ENCODE data around the gene RNF25.

The RNF25 gene, protein sequence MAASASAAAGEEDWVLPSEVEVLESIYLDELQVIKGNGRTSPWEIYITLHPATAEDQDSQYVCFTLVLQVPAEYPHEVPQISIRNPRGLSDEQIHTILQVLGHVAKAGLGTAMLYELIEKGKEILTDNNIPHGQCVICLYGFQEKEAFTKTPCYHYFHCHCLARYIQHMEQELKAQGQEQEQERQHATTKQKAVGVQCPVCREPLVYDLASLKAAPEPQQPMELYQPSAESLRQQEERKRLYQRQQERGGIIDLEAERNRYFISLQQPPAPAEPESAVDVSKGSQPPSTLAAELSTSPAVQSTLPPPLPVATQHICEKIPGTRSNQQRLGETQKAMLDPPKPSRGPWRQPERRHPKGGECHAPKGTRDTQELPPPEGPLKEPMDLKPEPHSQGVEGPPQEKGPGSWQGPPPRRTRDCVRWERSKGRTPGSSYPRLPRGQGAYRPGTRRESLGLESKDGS

DNA sequence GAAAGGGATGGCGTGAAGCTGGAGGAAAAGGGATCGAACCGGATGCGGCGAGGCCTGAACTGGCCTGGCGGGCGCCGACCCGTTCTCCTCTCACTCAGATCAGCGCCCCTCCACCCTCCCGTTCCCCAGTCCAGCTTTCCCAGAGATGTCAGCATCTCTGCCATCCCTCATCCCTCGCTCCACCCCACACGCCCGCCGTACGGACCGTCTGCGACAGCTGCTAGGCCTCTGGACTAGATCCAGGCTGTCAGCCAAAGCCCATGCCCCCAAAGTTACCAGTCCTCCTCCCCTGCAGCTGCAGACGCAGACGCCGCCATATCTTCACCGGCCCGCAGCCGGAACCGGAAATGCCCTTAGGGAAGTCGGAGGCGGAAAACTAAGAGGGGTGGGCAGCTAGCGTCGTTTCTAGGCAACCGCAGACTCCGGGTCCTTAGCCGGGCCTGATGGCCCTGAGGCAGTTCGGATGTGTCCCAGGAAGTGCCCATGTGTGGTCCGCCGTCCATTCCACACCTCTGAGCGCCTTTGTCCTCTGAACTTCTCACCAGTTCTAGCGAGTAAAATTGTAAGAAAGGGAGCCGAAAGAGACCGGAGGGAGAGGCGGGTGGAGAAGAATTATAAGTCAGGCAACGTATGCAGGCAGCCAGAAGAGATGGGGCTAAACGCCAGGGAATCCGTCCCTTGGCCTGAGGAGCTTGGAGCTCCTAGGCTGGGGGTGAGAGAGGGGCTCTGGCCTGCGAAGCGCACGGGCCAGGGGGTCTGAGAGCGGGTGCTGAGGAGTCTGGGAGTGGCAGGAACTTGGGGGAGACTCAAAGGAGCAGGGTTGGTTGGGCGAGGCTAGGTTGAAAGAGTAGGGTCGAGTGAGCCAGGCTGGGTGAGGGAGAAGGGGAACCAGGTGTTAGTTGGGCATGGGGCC is at the start of gene RNF25, which contains the start of gene STK36:
Gene RNF25 (minus strand): TSS at position 349 of the 913 bp plus-strand sequence. CDS start 32 bp downstream, at position 317.
Gene STK36 (plus strand): TSS at position 433 of the 913 bp plus-strand sequence. CDS start 744 bp downstream, outside the sequence.
- peaks cover 9% of the 10 kb centered on the region; the same call in 1 of the 2 replicates for H3K36me3 ChIP-seq (ENCODE audit: insufficient read depth, low read length)
- no peaks in the 10 kb centered on the region for H3K9me3 ChIP-seq (ENCODE audit: low read depth, low read length)
- H3K27ac ChIP-seq = peak within 1 kb of the TSS; percentile 44; the same call in 1 of the 2 replicates
- TF ChIP-seq EZH2 (IDR thresholded peaks at IDR 0.05) = no peak
- TF ChIP-seq POLR2AphosphoS5 (IDR thresholded peaks at IDR 0.05; ENCODE audit: borderline replicate concordance, low read depth, low read length) = peak; percentile 95
- no peak for TF ChIP-seq FOXP2 (optimal IDR thresholded peaks at IDR 0.05; ENCODE audit: control extremely low read depth, extremely low read length, insufficient read depth)
- H3K4me3 ChIP-seq = peak within 1 kb of the TSS; percentile 95
- H3K9ac ChIP-seq (ENCODE audit: insufficient read length) = peak within 1 kb of the TSS; percentile 74
- DNase-seq (ENCODE audit: low read depth, low spot score) = peak; percentile 18

DNA sequence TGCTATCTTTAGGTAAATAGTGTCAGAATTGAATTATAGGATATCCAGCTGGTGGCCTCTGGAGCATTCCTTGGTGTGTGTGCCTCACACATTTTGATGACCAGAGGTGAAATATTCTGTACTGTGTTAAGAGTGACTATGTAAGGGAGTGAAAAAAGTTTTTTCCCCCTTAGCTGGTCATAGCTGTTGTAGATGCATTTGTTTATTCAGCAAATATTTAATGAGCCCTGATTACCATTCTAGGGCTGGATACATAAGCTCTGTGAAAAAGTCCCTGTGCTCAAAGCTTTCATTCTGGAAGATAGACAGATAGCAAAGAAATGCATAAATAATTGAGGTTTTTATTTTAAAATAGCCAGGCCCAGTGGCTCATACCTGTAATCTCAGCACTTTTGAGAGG is 49.7 kb upstream of the RNF25 start:
- no peaks in the 10 kb centered on the region; the same call in 1 of the 2 replicates for H3K9me3 ChIP-seq (ENCODE audit: low read depth, low read length)
- no peak for DNase-seq (ENCODE audit: low read depth, low spot score)
- H3K9ac ChIP-seq (ENCODE audit: insufficient read length) = no peak overlapping the region
- H3K27ac ChIP-seq = no peak overlapping the region
- peaks cover 31% of the 10 kb centered on the region for H3K36me3 ChIP-seq (ENCODE audit: insufficient read depth, low read length)
- no peak overlapping the region for H3K4me3 ChIP-seq
- TF ChIP-seq FOXP2 (optimal IDR thresholded peaks at IDR 0.05; ENCODE audit: control extremely low read depth, extremely low read length, insufficient read depth) (no peak), POLR2AphosphoS5 (IDR thresholded peaks at IDR 0.05; ENCODE audit: borderline replicate concordance, low read depth, low read length) (no peak), EZH2 (IDR thresholded peaks at IDR 0.05) (no peak)

DNA sequence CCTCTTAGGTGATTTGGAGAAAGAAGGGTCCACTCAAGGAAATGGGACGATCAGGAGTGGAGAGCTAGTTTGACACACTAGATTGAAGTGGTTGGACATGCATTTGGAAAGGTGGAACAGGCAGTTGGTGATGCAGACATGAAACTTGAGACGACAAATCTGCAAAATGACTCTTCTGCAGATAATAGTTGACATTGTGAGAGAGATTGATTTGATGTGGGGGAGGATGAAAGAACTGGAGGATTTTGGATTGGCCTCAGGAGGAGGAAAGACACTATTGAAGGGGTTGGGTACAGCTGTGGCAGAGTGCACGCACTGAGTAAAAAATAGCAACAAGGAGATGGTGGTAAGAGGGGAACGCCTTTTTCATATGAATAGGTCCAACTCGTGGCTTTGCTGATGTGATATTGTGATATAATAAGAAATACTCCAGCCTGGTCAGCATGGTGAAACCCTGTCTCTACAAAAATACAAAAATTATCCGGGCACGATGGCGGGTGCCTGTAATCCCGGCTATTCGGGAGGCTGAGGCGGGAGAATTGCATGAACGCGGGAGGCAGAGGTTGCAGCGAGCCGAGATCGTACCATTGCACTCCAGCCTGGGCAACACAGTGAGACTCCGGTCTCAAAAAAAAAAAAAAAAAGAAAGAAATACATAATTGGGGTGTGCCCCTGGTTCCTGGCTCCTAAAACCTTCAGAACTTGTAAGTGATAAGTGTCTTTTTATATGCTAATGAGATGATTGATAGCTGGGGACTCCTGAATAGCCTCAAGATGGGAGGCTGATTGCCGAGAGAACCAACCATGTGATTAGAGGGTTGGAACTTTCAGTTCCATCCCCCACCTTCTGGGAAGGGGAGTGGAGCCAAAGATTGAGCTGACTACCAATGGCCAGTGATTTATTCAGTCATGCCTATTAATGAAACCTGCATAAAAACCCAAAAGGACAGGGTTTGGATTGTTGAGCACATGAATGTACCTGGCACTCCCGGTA is 48.5 kb upstream of the RNF25 start:
- no peak overlapping the region for H3K27ac ChIP-seq
- no peak for DNase-seq (ENCODE audit: low read depth, low spot score)
- no peak overlapping the region for H3K9ac ChIP-seq (ENCODE audit: insufficient read length)
- TF ChIP-seq POLR2AphosphoS5 (IDR thresholded peaks at IDR 0.05; ENCODE audit: borderline replicate concordance, low read depth, low read length) (no peak), EZH2 (IDR thresholded peaks at IDR 0.05) (no peak), FOXP2 (optimal IDR thresholded peaks at IDR 0.05; ENCODE audit: control extremely low read depth, extremely low read length, insufficient read depth) (no peak)
- H3K36me3 ChIP-seq (ENCODE audit: insufficient read depth, low read length) = peaks cover 34% of the 10 kb centered on the region
- no peaks in the 10 kb centered on the region for H3K9me3 ChIP-seq (ENCODE audit: low read depth, low read length)
- no peak overlapping the region for H3K4me3 ChIP-seq

DNA sequence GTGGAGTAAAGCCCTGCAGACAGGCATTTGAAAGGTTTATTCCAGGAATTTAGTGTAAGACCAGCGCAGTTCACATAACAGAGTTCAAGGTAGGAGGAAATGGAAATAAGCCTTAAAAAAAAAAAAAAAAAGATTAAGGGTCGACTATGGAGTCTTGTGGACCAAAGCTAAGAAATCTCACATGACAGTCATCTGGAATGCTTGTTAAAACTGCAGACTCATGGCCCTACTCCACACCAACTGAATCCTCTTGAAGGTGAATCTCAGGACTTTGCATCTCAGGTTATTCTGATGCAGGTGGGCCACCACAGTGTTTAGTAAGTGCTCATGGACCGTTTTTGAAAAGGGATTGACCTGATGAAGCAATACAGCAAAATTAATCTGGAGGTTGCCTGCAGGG is 47.7 kb upstream of the RNF25 start:
- peaks cover 29% of the 10 kb centered on the region for H3K36me3 ChIP-seq (ENCODE audit: insufficient read depth, low read length)
- H3K27ac ChIP-seq = no peak overlapping the region
- TF ChIP-seq POLR2AphosphoS5 (IDR thresholded peaks at IDR 0.05; ENCODE audit: borderline replicate concordance, low read depth, low read length) = no peak
- no peak for TF ChIP-seq FOXP2 (optimal IDR thresholded peaks at IDR 0.05; ENCODE audit: control extremely low read depth, extremely low read length, insufficient read depth)
- TF ChIP-seq EZH2 (IDR thresholded peaks at IDR 0.05) = no peak
- H3K9me3 ChIP-seq (ENCODE audit: low read depth, low read length) = no peaks in the 10 kb centered on the region
- no peak overlapping the region for H3K4me3 ChIP-seq
- no peak overlapping the region for H3K9ac ChIP-seq (ENCODE audit: insufficient read length)
- no peak for DNase-seq (ENCODE audit: low read depth, low spot score)

DNA sequence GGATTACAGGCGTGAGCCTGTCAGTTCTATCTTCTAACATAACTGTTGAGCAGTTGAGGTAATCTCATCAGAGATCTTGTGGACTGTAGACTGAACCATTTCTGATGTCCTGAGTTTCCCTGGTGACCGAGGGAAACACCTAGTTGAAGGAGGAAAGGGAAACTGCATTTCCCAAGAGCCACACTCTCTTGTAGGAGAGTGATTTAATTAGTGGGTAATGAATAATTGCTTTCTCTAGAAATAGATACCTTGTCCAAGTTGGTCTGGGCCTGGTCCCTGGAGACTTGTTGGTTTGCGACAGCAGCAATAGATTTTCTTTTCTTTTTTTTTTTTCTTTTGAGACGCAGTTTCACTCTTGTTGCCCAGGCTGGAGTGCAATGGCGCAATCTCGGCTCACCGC is 46.3 kb upstream of the RNF25 start:
- no peak for DNase-seq (ENCODE audit: low read depth, low spot score)
- H3K27ac ChIP-seq = no peak overlapping the region
- no peak overlapping the region for H3K4me3 ChIP-seq
- H3K36me3 ChIP-seq (ENCODE audit: insufficient read depth, low read length) = peaks cover 33% of the 10 kb centered on the region
- H3K9ac ChIP-seq (ENCODE audit: insufficient read length) = no peak overlapping the region
- H3K9me3 ChIP-seq (ENCODE audit: low read depth, low read length) = no peaks in the 10 kb centered on the region
- no peak for TF ChIP-seq EZH2 (IDR thresholded peaks at IDR 0.05)
- TF ChIP-seq FOXP2 (optimal IDR thresholded peaks at IDR 0.05; ENCODE audit: control extremely low read depth, extremely low read length, insufficient read depth) = no peak
- no peak for TF ChIP-seq POLR2AphosphoS5 (IDR thresholded peaks at IDR 0.05; ENCODE audit: borderline replicate concordance, low read depth, low read length)

DNA sequence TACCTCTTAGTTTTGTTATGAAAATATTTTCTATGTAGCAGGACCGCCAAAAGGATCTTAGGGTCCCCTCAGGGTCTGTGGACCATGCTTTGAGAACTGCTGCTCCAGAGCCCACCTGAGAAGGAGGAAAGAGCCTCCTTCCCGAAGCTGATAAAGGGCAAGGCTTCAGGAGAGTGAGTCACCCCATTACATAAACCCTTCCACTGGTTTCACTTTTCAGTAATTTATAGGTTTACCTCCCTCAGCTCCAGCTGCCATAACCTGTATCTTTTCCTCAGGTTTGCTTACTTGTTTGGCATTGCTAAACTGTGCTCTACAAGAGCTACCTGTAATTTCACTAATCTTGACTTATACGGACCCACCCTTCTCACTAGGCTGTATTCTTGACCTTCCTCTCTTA is 45.5 kb upstream of the RNF25 start:
- no peak for TF ChIP-seq FOXP2 (optimal IDR thresholded peaks at IDR 0.05; ENCODE audit: control extremely low read depth, extremely low read length, insufficient read depth)
- no peak for TF ChIP-seq POLR2AphosphoS5 (IDR thresholded peaks at IDR 0.05; ENCODE audit: borderline replicate concordance, low read depth, low read length)
- no peak for TF ChIP-seq EZH2 (IDR thresholded peaks at IDR 0.05)
- DNase-seq (ENCODE audit: low read depth, low spot score) = no peak
- no peaks in the 10 kb centered on the region for H3K9me3 ChIP-seq (ENCODE audit: low read depth, low read length)
- H3K4me3 ChIP-seq = no peak overlapping the region
- H3K36me3 ChIP-seq (ENCODE audit: insufficient read depth, low read length) = peaks cover 33% of the 10 kb centered on the region
- H3K27ac ChIP-seq = no peak overlapping the region
- no peak overlapping the region for H3K9ac ChIP-seq (ENCODE audit: insufficient read length)

DNA sequence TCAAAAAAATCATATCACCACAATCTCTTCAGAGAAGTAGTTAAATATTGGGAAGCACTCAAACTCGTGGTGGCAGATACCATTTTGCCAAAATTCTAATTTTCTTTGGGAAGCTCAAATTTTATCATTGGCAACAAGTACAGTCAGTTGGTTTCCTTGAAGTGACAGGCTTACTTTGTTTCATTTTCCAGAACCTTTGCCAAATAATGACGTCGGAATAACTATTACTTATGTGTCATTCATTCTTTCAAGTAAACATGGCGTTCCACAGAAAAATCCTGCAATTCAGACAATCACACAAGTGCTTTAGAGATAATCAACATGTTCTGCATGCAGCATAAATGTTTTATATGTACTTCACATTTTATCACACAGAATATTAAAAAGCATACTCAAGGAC is 44.3 kb upstream of the RNF25 start:
- TF ChIP-seq POLR2AphosphoS5 (IDR thresholded peaks at IDR 0.05; ENCODE audit: borderline replicate concordance, low read depth, low read length) (no peak), EZH2 (IDR thresholded peaks at IDR 0.05) (no peak), FOXP2 (optimal IDR thresholded peaks at IDR 0.05; ENCODE audit: control extremely low read depth, extremely low read length, insufficient read depth) (no peak)
- H3K9ac ChIP-seq (ENCODE audit: insufficient read length) = no peak overlapping the region
- H3K36me3 ChIP-seq (ENCODE audit: insufficient read depth, low read length) = peaks cover 33% of the 10 kb centered on the region
- H3K9me3 ChIP-seq (ENCODE audit: low read depth, low read length) = no peaks in the 10 kb centered on the region
- no peak for DNase-seq (ENCODE audit: low read depth, low spot score)
- H3K4me3 ChIP-seq = no peak overlapping the region
- H3K27ac ChIP-seq = no peak overlapping the region
